GM18502 (cell line): ENCODE data around the gene FOXJ3.

Source experiments
- ATAC-seq: cut with Tn5 transposase; IDR thresholded peaks from one replicate; pipeline ENCODE4 v1.9.1; 2021; ENCODE audit warnings: mild to moderate bottlenecking; ENCODE audit not compliant: unreplicated experiment, poor library complexity

Gene FOXJ3

GRCh38 chr1:42206164-42206563 is 128.9 kb downstream of the FOXJ3 start:
- ATAC-seq = no peak

- ATAC-seq = no peak
Measured at GRCh38 chr1:42201986-42202385, 133.0 kb downstream of the FOXJ3 start.

GRCh38 chr1:42198251-42198650 is 136.8 kb downstream of the FOXJ3 start:
- no peak for ATAC-seq

GRCh38 chr1:42195841-42196240 is 139.2 kb downstream of the FOXJ3 start:
- no peak for ATAC-seq

GRCh38 chr1:42192106-42192505 is 142.9 kb downstream of the FOXJ3 start:
- ATAC-seq = no peak

GRCh38 chr1:42191319-42191718 is 143.7 kb downstream of the FOXJ3 start:
- ATAC-seq = no peak

- no peak for ATAC-seq
Measured at GRCh38 chr1:42189931-42190853, 144.8 kb downstream of the FOXJ3 start.

GRCh38 chr1:42186152-42186551 is 148.9 kb downstream of the FOXJ3 start:
- no peak for ATAC-seq

- ATAC-seq = no peak
Measured at GRCh38 chr1:42184616-42185015, 150.4 kb downstream of the FOXJ3 start.

GRCh38 chr1:42183957-42184268 is 151.1 kb downstream of the FOXJ3 start:
- no peak for ATAC-seq

- no peak for ATAC-seq
Measured at GRCh38 chr1:42183210-42183956, 151.7 kb downstream of the FOXJ3 start.

GRCh38 chr1:42181687-42182086 is 153.3 kb downstream of the FOXJ3 start:
- ATAC-seq = no peak

GRCh38 chr1:42179900-42180329 is 155.1 kb downstream of the FOXJ3 start:
- ATAC-seq = no peak

GRCh38 chr1:42179275-42179674 is 155.8 kb downstream of the FOXJ3 start:
- no peak for ATAC-seq

GRCh38 chr1:42178249-42178648 is 156.8 kb downstream of the FOXJ3 start:
- ATAC-seq = no peak

GRCh38 chr1:42177541-42177981 is 157.5 kb downstream of the FOXJ3 start:
- ATAC-seq = no peak

- no peak for ATAC-seq
Measured at GRCh38 chr1:42176902-42177519, 158.0 kb downstream of the FOXJ3 start.

GRCh38 chr1:42175314-42176054 is 159.6 kb downstream of the FOXJ3 start:
- ATAC-seq = no peak

GRCh38 chr1:42173961-42174735 is 160.9 kb downstream of the FOXJ3 start:
- no peak for ATAC-seq
